ENCODE results near the gene RIPK3. TPM values are rescaled to one million over a fixed set of nuclear protein-coding genes. Genes with fewer than 3 reads are reported as not detected.

Gene RIPK3
- total and polyA plus RNA-seq, 2 of the 8 experiments (the other 6 are each of a cell fraction or from before 2014, with no cell fraction given): 0.24 to 0.39 TPM

- Histone ChIP-seq H2BK5ac (ENCODE audit: low read depth, low read length) (no peak overlapping the region), H2BK120ac (replicated peaks; ENCODE audit: low read depth, low read length) (no peak overlapping the region), H3K27me3 (replicated peaks in 1 of 4; ENCODE audit: control insufficient read depth in 3 of 4, extremely low read depth in 1 of 4, insufficient read depth in 3 of 4, low read length in 3 of 4) (no peaks in the 10 kb centered on the region), H4K91ac (replicated peaks; ENCODE audit: insufficient read length, low read length) (no peak overlapping the region), H3K4ac (replicated peaks; ENCODE audit: insufficient read length, low read depth, low read length) (no peak overlapping the region), H3K9ac (replicated peaks in 1 of 4; ENCODE audit: extremely low read depth in 1 of 4, low read depth in 3 of 4, low read length in 3 of 4) (no peak overlapping the region; a peak in 1 of 7 replicates), H3K9me3 (ENCODE audit: insufficient read depth in 2 of 2, low read depth in 1 of 2, low read length in 1 of 2) (no peaks in the 10 kb centered on the region), H3K14ac (ENCODE audit: insufficient read length) (no peak overlapping the region), H4K8ac (ENCODE audit: extremely low read depth, insufficient read depth, low read length) (no peak overlapping the region), H4K5ac (ENCODE audit: insufficient read length, low read depth, low read length) (no peak overlapping the region), H2BK20ac (ENCODE audit: low read length) (no peak overlapping the region; the same call in 1 of the 2 replicates), H2AFZ (ENCODE audit: low read length) (no peak overlapping the region), H3K4me3 (ENCODE audit: extremely low read depth in 1 of 4, insufficient read depth in 2 of 4, low read depth in 3 of 4, low read length in 4 of 4) (no peak overlapping the region), H3K18ac (ENCODE audit: extremely low read depth, low read length) (no peak overlapping the region), H3K4me2 (ENCODE audit: insufficient read depth in 1 of 2, low read depth in 2 of 2, low read length in 2 of 2) (no peak overlapping the region), H2BK15ac (ENCODE audit: low read length) (no peak overlapping the region), H3K4me1 (replicated peaks in 1 of 4; ENCODE audit: control insufficient read depth in 3 of 4, insufficient read depth in 4 of 4, low read length in 3 of 4) (peaks cover 6 to 17% (median 9%) of the 10 kb centered on the region in 4 experiments), H3K36me3 (ENCODE audit: control insufficient read depth in 2 of 4, insufficient read depth in 4 of 4, low read length in 3 of 4) (no peaks in the 10 kb centered on the region), H2AK5ac (ENCODE audit: low read depth, low read length) (no peak overlapping the region), H3K23me2 (ENCODE audit: low read depth, low read length) (peaks cover 4% of the 10 kb centered on the region; the same call in 1 of the 2 replicates), H3K79me1 (ENCODE audit: low read depth, low read length) (no peaks in the 10 kb centered on the region), H3K23ac (ENCODE audit: insufficient read length) (no peak overlapping the region), H2BK12ac (ENCODE audit: low read depth, low read length) (no peak overlapping the region), H3K79me2 (ENCODE audit: control insufficient read depth in 1 of 2, insufficient read depth in 2 of 2, low read length in 2 of 2) (no peaks in the 10 kb centered on the region), H4K20me1 (replicated peaks in 1 of 2; ENCODE audit: control insufficient read depth in 1 of 2, insufficient read depth in 2 of 2, low read length in 2 of 2) (no peaks in the 10 kb centered on the region), H3K56ac (replicated peaks; ENCODE audit: insufficient read length, low read depth, low read length) (no peak overlapping the region), H3K27ac (ENCODE audit: low read depth, low read length) (no peak overlapping the region)
- WGBS, 2 experiments (ENCODE audit: extremely low coverage in 1 of 2, insufficient coverage in 1 of 2, insufficient read length in 1 of 2, insufficient replicate concordance in 2 of 2, low coverage in 1 of 2, low lambda C conversion rate in 2 of 2, missing lambda C conversion rate in 1 of 2): 87% methylated on average over 8 of the region's 8 CpGs; no CpG with 5 or more reads in 1 of the 2 experiments
- no peak for DNase-seq (ENCODE audit: low read depth in 1 of 2, low spot score in 2 of 2)
- ChIA-PET POLR2A (ENCODE audit: partially characterized antibody) (interaction anchor here (1.2 to 4.7 kb wide), 3 partner anchors 8 to 38 kb away, joined by 6 to 27 read pairs (median 24); partner anchors contain the start of gene NFATC4), CTCF (ENCODE audit: partially characterized antibody) (interaction anchor here (0.7 to 16.4 kb wide), 7 partner anchors 14 to 241 kb away, joined by 3 to 207 read pairs (median 35); partner anchors contain the start of genes ADCY4, CBLN3, KHNYN and RIPK3)
- no peak for FAIRE-seq
- TF ChIP-seq SIRT6 (IDR thresholded peaks at IDR 0.05; ENCODE audit: low read length) (no peak), GABPA (IDR thresholded peaks at IDR 0.05; ENCODE audit: borderline replicate concordance, insufficient read depth, low read length) (no peak), EZH2 (IDR thresholded peaks at IDR 0.05; ENCODE audit: low read depth, low read length, severe bottlenecking) (no peak), SP4 (IDR thresholded peaks at IDR 0.05; ENCODE audit: low read length) (no peak), TAF1 (IDR thresholded peaks at IDR 0.05; ENCODE audit: low read depth, low read length) (no peak), BCL11A (IDR thresholded peaks at IDR 0.05; ENCODE audit: low read depth in 2 of 2, low read length in 2 of 2) (no peak), ASH2L (IDR thresholded peaks at IDR 0.05; ENCODE audit: low read length) (no peak), CBX5 (IDR thresholded peaks at IDR 0.05; ENCODE audit: low read depth, low read length) (no peak), RAD21 (IDR thresholded peaks at IDR 0.05 in 1 of 2, conservative IDR thresholded peaks at IDR 0.05 in 1 of 2; ENCODE audit: low read depth in 2 of 2, low read length in 2 of 2) (no peak), KDM1A (IDR thresholded peaks at IDR 0.05; ENCODE audit: borderline replicate concordance, low read length) (no peak), FOSL1 (IDR thresholded peaks at IDR 0.05; ENCODE audit: insufficient read depth, low read depth, low read length) (no peak), NRF1 (IDR thresholded peaks at IDR 0.05; ENCODE audit: low read depth, low read length) (no peak), SAP30 (IDR thresholded peaks at IDR 0.05; ENCODE audit: insufficient read depth, insufficient replicate concordance, low read length) (no peak)
These were observed 41.7 kb upstream of the RIPK3 start for GRCh38 chr14:24381363-24382063.
